HG02642 (cell line): Measurements from ENCODE around the gene PRF1.

Experiments
- ATAC-seq: cut with Tn5 transposase; IDR thresholded peaks from one replicate; pipeline ENCODE4 v1.9.1; 2021; ENCODE audit warnings: mild to moderate bottlenecking; ENCODE audit not compliant: unreplicated experiment, poor library complexity

The PRF1 gene

GRCh38 chr10:70596110-70596798 lies 6.3 kb downstream of the PRF1 start:
- ATAC-seq = no peak

- no peak for ATAC-seq
Measured at GRCh38 chr10:70595566-70596016, 7.0 kb downstream of the PRF1 start.

GRCh38 chr10:70594161-70594560 lies 8.4 kb downstream of the PRF1 start:
- no peak for ATAC-seq

- ATAC-seq = no peak
Measured at GRCh38 chr10:70593513-70593890, 9.0 kb downstream of the PRF1 start.

- ATAC-seq = no peak
Measured at GRCh38 chr10:70592746-70593512, 9.6 kb downstream of the PRF1 start.

GRCh38 chr10:70592186-70592735 lies 10.3 kb downstream of the PRF1 start:
- no peak for ATAC-seq

GRCh38 chr10:70590655-70591416 lies 11.7 kb downstream of the PRF1 start:
- no peak for ATAC-seq

- no peak for ATAC-seq
Measured at GRCh38 chr10:70589762-70590654, 12.5 kb downstream of the PRF1 start.

- ATAC-seq = no peak
Measured at GRCh38 chr10:70588859-70589570, 13.5 kb downstream of the PRF1 start.

- no peak for ATAC-seq
Measured at GRCh38 chr10:70588255-70588654, 14.3 kb downstream of the PRF1 start.

GRCh38 chr10:70587045-70587658 lies 15.4 kb downstream of the PRF1 start:
- ATAC-seq = peak; percentile 57

- ATAC-seq = no peak
Measured at GRCh38 chr10:70586348-70586930, 16.1 kb downstream of the PRF1 start.

- no peak for ATAC-seq
Measured at GRCh38 chr10:70585578-70586169, 16.9 kb downstream of the PRF1 start.

GRCh38 chr10:70584909-70585544 lies 17.5 kb downstream of the PRF1 start:
- ATAC-seq = no peak

- ATAC-seq = no peak
Measured at GRCh38 chr10:70584366-70584765, 18.2 kb downstream of the PRF1 start.

- no peak for ATAC-seq
Measured at GRCh38 chr10:70583669-70584037, 18.9 kb downstream of the PRF1 start.

GRCh38 chr10:70582793-70583668 lies 19.5 kb downstream of the PRF1 start:
- no peak for ATAC-seq
